Measurements from ENCODE around the gene PNO1.

The PNO1 gene

GRCh38 chr2:68189991-68190784, 32.5 kb downstream of the PNO1 start:
- TF ChIP-seq Cebpa-rat (IDR thresholded peaks at IDR 0.05) = no peak
- H3K36me3 ChIP-seq = peaks cover 21% of the 10 kb centered on the region
- no peak overlapping the region for H3K4me3 ChIP-seq
- peaks cover 95% of the 10 kb centered on the region for H4K20me1 ChIP-seq
- no peaks in the 10 kb centered on the region for H3K4me1 ChIP-seq
- H3K9ac ChIP-seq = no peak overlapping the region
- H3K9me3 ChIP-seq = no peaks in the 10 kb centered on the region
- no peak overlapping the region for H3K4me2 ChIP-seq
- H3K27ac ChIP-seq = no peak overlapping the region
- H3K27me3 ChIP-seq = no peaks in the 10 kb centered on the region

- H3K9ac ChIP-seq = no peak overlapping the region
- no peak overlapping the region for H3K27ac ChIP-seq
Measured at GRCh38 chr2:68190991-68191731, 33.5 kb downstream of the PNO1 start.

GRCh38 chr2:68193144-68193543, 35.5 kb downstream of the PNO1 start:
- Histone ChIP-seq H3K36me3 (peaks cover 8% of the 10 kb centered on the region; the same call in 1 of the 2 replicates), H3K4me3 (no peak overlapping the region), H3K27ac (no peak overlapping the region)

More at GRCh38 chr2:68190991-68191731, 33.5 kb downstream of the PNO1 start:
- no peak overlapping the region for H3K4me3 ChIP-seq
- H3K4me1 ChIP-seq = no peaks in the 10 kb centered on the region
- H4K20me1 ChIP-seq = peaks cover 97% of the 10 kb centered on the region
- no peak for TF ChIP-seq Cebpa-rat (IDR thresholded peaks at IDR 0.05)
- no peaks in the 10 kb centered on the region for H3K9me3 ChIP-seq
- H3K36me3 ChIP-seq = peaks cover 13% of the 10 kb centered on the region
- H3K4me2 ChIP-seq = no peak overlapping the region
- H3K27me3 ChIP-seq = no peaks in the 10 kb centered on the region

GRCh38 chr2:68193787-68194372, 36.2 kb downstream of the PNO1 start:
- Histone ChIP-seq H3K4me1 (no peaks in the 10 kb centered on the region), H3K4me2 (no peak overlapping the region), H3K27me3 (no peaks in the 10 kb centered on the region), H4K20me1 (peaks cover 93% of the 10 kb centered on the region), H3K9ac (no peak overlapping the region), H3K4me3 (no peak overlapping the region), H3K9me3 (no peaks in the 10 kb centered on the region), H3K27ac (no peak overlapping the region), H3K36me3 (peaks cover 8% of the 10 kb centered on the region; the same call in 1 of the 2 replicates)
- no peak for TF ChIP-seq Cebpa-rat (IDR thresholded peaks at IDR 0.05)

More at GRCh38 chr2:68193144-68193543, 35.5 kb downstream of the PNO1 start:
- Histone ChIP-seq H4K20me1 (peaks cover 95% of the 10 kb centered on the region), H3K4me1 (no peaks in the 10 kb centered on the region), H3K9ac (no peak overlapping the region), H3K27me3 (no peaks in the 10 kb centered on the region), H3K4me2 (no peak overlapping the region), H3K9me3 (no peaks in the 10 kb centered on the region)
- no peak for TF ChIP-seq Cebpa-rat (IDR thresholded peaks at IDR 0.05)

GRCh38 chr2:68195096-68195495, 37.4 kb downstream of the PNO1 start:
- no peak overlapping the region for H3K9ac ChIP-seq
- no peak overlapping the region for H3K4me2 ChIP-seq
- no peak overlapping the region for H3K4me3 ChIP-seq
- H3K9me3 ChIP-seq = no peaks in the 10 kb centered on the region
- H3K27ac ChIP-seq = no peak overlapping the region
- H3K36me3 ChIP-seq = peaks cover 8% of the 10 kb centered on the region; the same call in 1 of the 2 replicates
- H4K20me1 ChIP-seq = peaks cover 93% of the 10 kb centered on the region
- H3K4me1 ChIP-seq = no peaks in the 10 kb centered on the region
- H3K27me3 ChIP-seq = no peaks in the 10 kb centered on the region
- no peak for TF ChIP-seq Cebpa-rat (IDR thresholded peaks at IDR 0.05)

GRCh38 chr2:68196120-68196716, 38.5 kb downstream of the PNO1 start:
- no peak for TF ChIP-seq Cebpa-rat (IDR thresholded peaks at IDR 0.05)
- Histone ChIP-seq H4K20me1 (peaks cover 93% of the 10 kb centered on the region), H3K4me2 (no peak overlapping the region), H3K9ac (no peak overlapping the region), H3K36me3 (peaks cover 8% of the 10 kb centered on the region; the same call in 1 of the 2 replicates), H3K4me1 (no peaks in the 10 kb centered on the region), H3K27ac (no peak overlapping the region), H3K9me3 (no peaks in the 10 kb centered on the region), H3K27me3 (no peaks in the 10 kb centered on the region), H3K4me3 (no peak overlapping the region)

GRCh38 chr2:68200157-68200787, 42.6 kb downstream of the PNO1 start:
- H3K9me3 ChIP-seq = no peaks in the 10 kb centered on the region
- H3K9ac ChIP-seq = no peak overlapping the region
- H3K4me3 ChIP-seq = no peak overlapping the region
- peaks cover 90% of the 10 kb centered on the region for H4K20me1 ChIP-seq
- H3K27ac ChIP-seq = no peak overlapping the region
- H3K36me3 ChIP-seq = peaks cover 34% of the 10 kb centered on the region
- no peak for TF ChIP-seq Cebpa-rat (IDR thresholded peaks at IDR 0.05)
- H3K4me1 ChIP-seq = no peaks in the 10 kb centered on the region
- H3K27me3 ChIP-seq = no peaks in the 10 kb centered on the region
- no peak overlapping the region for H3K4me2 ChIP-seq

- TF ChIP-seq Cebpa-rat (IDR thresholded peaks at IDR 0.05) = no peak
- no peaks in the 10 kb centered on the region for H3K4me1 ChIP-seq
- no peak overlapping the region for H3K27ac ChIP-seq
- H3K36me3 ChIP-seq = peaks cover 49% of the 10 kb centered on the region
- peaks cover 96% of the 10 kb centered on the region for H4K20me1 ChIP-seq
- no peaks in the 10 kb centered on the region for H3K9me3 ChIP-seq
- no peak overlapping the region for H3K9ac ChIP-seq
- H3K4me2 ChIP-seq = no peak overlapping the region
- H3K4me3 ChIP-seq = no peak overlapping the region
- H3K27me3 ChIP-seq = no peaks in the 10 kb centered on the region
Measured at GRCh38 chr2:68203587-68203986, 45.9 kb downstream of the PNO1 start.

GRCh38 chr2:68206793-68207192, 49.1 kb downstream of the PNO1 start:
- Histone ChIP-seq H4K20me1 (peaks cover 95% of the 10 kb centered on the region), H3K36me3 (peaks cover 69% of the 10 kb centered on the region), H3K9me3 (no peaks in the 10 kb centered on the region), H3K4me2 (no peak overlapping the region), H3K9ac (no peak overlapping the region), H3K4me1 (no peaks in the 10 kb centered on the region), H3K4me3 (no peak overlapping the region), H3K27me3 (no peaks in the 10 kb centered on the region), H3K27ac (no peak overlapping the region)
- TF ChIP-seq Cebpa-rat (IDR thresholded peaks at IDR 0.05) = no peak

Measured in BLaER1 (cell line).